CD4-positive, alpha-beta T cell treated with Interferon gamma for 1 hour (primary cell): ENCODE results near the gene GRK3.
A peak's percentile ranks its signal among the peaks of the same experiment; 100 is the strongest.

ENCODE experiments used
- DNase-seq: peaks from one replicate; pipeline ENCODE4 v3.0.0-alpha.2; 2020

The GRK3 gene

GRCh38 chr22:25629613-25630012 is 65.1 kb downstream of the GRK3 start:
- DNase-seq = no peak

- DNase-seq = no peak
These were observed 66.0 kb downstream of the GRK3 start for GRCh38 chr22:25630447-25630846.

- DNase-seq = no peak
These were observed 71.8 kb downstream of the GRK3 start for GRCh38 chr22:25636323-25636722.

GRCh38 chr22:25637032-25637431 is 72.6 kb downstream of the GRK3 start:
- no peak for DNase-seq

- DNase-seq = no peak
These were observed 73.2 kb downstream of the GRK3 start for GRCh38 chr22:25637672-25638071.

GRCh38 chr22:25638638-25639037 is 74.2 kb downstream of the GRK3 start:
- no peak for DNase-seq

- DNase-seq = no peak
These were observed 77.2 kb downstream of the GRK3 start for GRCh38 chr22:25641650-25642049.

- DNase-seq = no peak
These were observed 78.9 kb downstream of the GRK3 start for GRCh38 chr22:25643232-25644000.

- no peak for DNase-seq
These were observed 79.6 kb downstream of the GRK3 start for GRCh38 chr22:25644122-25644521.

GRCh38 chr22:25645266-25645665 is 80.8 kb downstream of the GRK3 start:
- DNase-seq = no peak

- DNase-seq = no peak
These were observed 81.5 kb downstream of the GRK3 start for GRCh38 chr22:25645964-25646363.

GRCh38 chr22:25650833-25651232 is 86.4 kb downstream of the GRK3 start:
- no peak for DNase-seq

GRCh38 chr22:25651332-25652085 is 87.0 kb downstream of the GRK3 start:
- no peak for DNase-seq

- no peak for DNase-seq
These were observed 90.2 kb downstream of the GRK3 start for GRCh38 chr22:25654676-25655075.

GRCh38 chr22:25655371-25655935 is 91.0 kb downstream of the GRK3 start:
- no peak for DNase-seq

- peak; percentile 6 for DNase-seq
These were observed 92.2 kb downstream of the GRK3 start for GRCh38 chr22:25656724-25657123.

- DNase-seq = no peak
These were observed 94.2 kb downstream of the GRK3 start for GRCh38 chr22:25658633-25659032.

GRCh38 chr22:25659413-25659812 is 94.9 kb downstream of the GRK3 start:
- DNase-seq = no peak

GRCh38 chr22:25660336-25660735 is 95.9 kb downstream of the GRK3 start:
- DNase-seq = no peak

- DNase-seq = no peak
These were observed 96.6 kb downstream of the GRK3 start for GRCh38 chr22:25661073-25661472.

- DNase-seq = no peak
These were observed 99.2 kb downstream of the GRK3 start for GRCh38 chr22:25663654-25664053.

GRCh38 chr22:25666308-25666707 is 101.8 kb downstream of the GRK3 start:
- no peak for DNase-seq

GRCh38 chr22:25668437-25668836 is 104.0 kb downstream of the GRK3 start:
- no peak for DNase-seq
